ENCODE data around the gene SHROOM3.

Gene SHROOM3

GRCh38 chr4:76486588-76487276 is 51.7 kb downstream of the SHROOM3 start:
- TF ChIP-seq PPARA (CRISPR knock-in tag; IDR thresholded peaks at IDR 0.05; ENCODE audit: borderline replicate concordance) (no peak), CREB5 (CRISPR knock-in tag; IDR thresholded peaks at IDR 0.05; ENCODE audit: low read depth) (no peak), POU6F1 (CRISPR knock-in tag; IDR thresholded peaks at IDR 0.05; ENCODE audit: borderline replicate concordance, low read depth) (no peak), ZFP3 (CRISPR knock-in tag; IDR thresholded peaks at IDR 0.05) (no peak), ZNF8 (CRISPR knock-in tag; IDR thresholded peaks at IDR 0.05) (no peak), OSR1 (CRISPR knock-in tag; IDR thresholded peaks at IDR 0.05) (no peak), PATZ1 (CRISPR knock-in tag; IDR thresholded peaks at IDR 0.05; ENCODE audit: borderline replicate concordance) (no peak), TOX (CRISPR knock-in tag; IDR thresholded peaks at IDR 0.05; ENCODE audit: borderline replicate concordance) (no peak), ARNTL (CRISPR knock-in tag; IDR thresholded peaks at IDR 0.05; ENCODE audit: borderline replicate concordance, low read depth) (no peak), RARB (CRISPR knock-in tag; IDR thresholded peaks at IDR 0.05) (no peak), ISL1 (CRISPR knock-in tag; IDR thresholded peaks at IDR 0.05) (no peak), CSRNP3 (CRISPR knock-in tag; IDR thresholded peaks at IDR 0.05) (no peak), CSDC2 (CRISPR knock-in tag; IDR thresholded peaks at IDR 0.05) (no peak), SNAI2 (CRISPR knock-in tag; IDR thresholded peaks at IDR 0.05) (no peak), BACH2 (CRISPR knock-in tag; IDR thresholded peaks at IDR 0.05; ENCODE audit: borderline replicate concordance) (no peak), TSHZ2 (CRISPR knock-in tag; IDR thresholded peaks at IDR 0.05) (no peak), ZNF70 (CRISPR knock-in tag; IDR thresholded peaks at IDR 0.05) (no peak), ZNF565 (CRISPR knock-in tag; conservative IDR thresholded peaks at IDR 0.05; ENCODE audit: low read depth) (no peak), GLIS3 (CRISPR knock-in tag; IDR thresholded peaks at IDR 0.05) (no peak), TCF4 (CRISPR knock-in tag; IDR thresholded peaks at IDR 0.05; ENCODE audit: borderline replicate concordance) (no peak)
- no peak for ATAC-seq

GRCh38 chr4:76487621-76488020 is 52.6 kb downstream of the SHROOM3 start:
- TF ChIP-seq BACH2 (CRISPR knock-in tag; IDR thresholded peaks at IDR 0.05; ENCODE audit: borderline replicate concordance) (no peak), GLIS3 (CRISPR knock-in tag; IDR thresholded peaks at IDR 0.05) (no peak), ESRRG (CRISPR knock-in tag; IDR thresholded peaks at IDR 0.05) (no peak), CREB5 (CRISPR knock-in tag; IDR thresholded peaks at IDR 0.05; ENCODE audit: low read depth) (no peak), CSRNP3 (CRISPR knock-in tag; IDR thresholded peaks at IDR 0.05) (no peak), ZNF70 (CRISPR knock-in tag; IDR thresholded peaks at IDR 0.05) (no peak), SNAI2 (CRISPR knock-in tag; IDR thresholded peaks at IDR 0.05) (no peak), PATZ1 (CRISPR knock-in tag; IDR thresholded peaks at IDR 0.05; ENCODE audit: borderline replicate concordance) (no peak), TOX (CRISPR knock-in tag; IDR thresholded peaks at IDR 0.05; ENCODE audit: borderline replicate concordance) (no peak), ZC3H10 (CRISPR knock-in tag; IDR thresholded peaks at IDR 0.05) (no peak), ZFP30 (CRISPR knock-in tag; IDR thresholded peaks at IDR 0.05) (no peak), TCF4 (CRISPR knock-in tag; IDR thresholded peaks at IDR 0.05; ENCODE audit: borderline replicate concordance) (no peak)
- no peak for ATAC-seq
